DOHH2 (cell line): ENCODE results near the gene ADCY3.

Source experiments
- EZH2phosphoT487 ChIP-seq: fragments of 200-600 bp; sonication (generic); IDR thresholded peaks from 2 replicates; pipeline ENCODE4 v1.6.1; 2017; ENCODE audit warnings: borderline replicate concordance, mild to moderate bottlenecking, antibody characterized with exemption, low read length, moderate library complexity, mixed read lengths
- TF ChIP-seq, protein P1 (sequence below): fragments of 200-600 bp; sonication (generic); IDR thresholded peaks from one replicate; pipeline ENCODE4 v1.5.1; 2014; ENCODE audit warnings: antibody characterized with exemption, mild to moderate bottlenecking, low read depth, low read length; ENCODE audit not compliant: poor library complexity, severe bottlenecking

DNA sequence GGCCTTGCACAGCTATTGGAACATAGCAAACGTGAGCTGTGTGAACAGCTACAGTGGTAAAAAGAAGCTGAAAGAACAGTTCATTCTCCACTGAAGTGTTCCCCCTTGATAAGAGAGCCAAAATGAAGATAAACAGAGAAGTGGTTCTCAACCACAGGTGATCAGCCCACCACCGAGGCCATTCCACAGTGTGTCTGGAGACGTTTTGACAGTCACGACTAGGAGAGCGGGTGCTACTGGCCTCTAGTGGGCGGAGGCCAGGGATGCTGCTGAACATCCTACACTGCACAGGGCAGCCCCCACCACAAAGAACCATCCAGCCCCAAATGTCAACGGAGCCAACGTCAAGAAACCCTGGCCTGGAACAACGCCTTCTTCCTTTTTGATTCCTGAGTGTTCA is 38.4 kb downstream of the ADCY3 start:
- TF ChIP-seq, protein P1, sequence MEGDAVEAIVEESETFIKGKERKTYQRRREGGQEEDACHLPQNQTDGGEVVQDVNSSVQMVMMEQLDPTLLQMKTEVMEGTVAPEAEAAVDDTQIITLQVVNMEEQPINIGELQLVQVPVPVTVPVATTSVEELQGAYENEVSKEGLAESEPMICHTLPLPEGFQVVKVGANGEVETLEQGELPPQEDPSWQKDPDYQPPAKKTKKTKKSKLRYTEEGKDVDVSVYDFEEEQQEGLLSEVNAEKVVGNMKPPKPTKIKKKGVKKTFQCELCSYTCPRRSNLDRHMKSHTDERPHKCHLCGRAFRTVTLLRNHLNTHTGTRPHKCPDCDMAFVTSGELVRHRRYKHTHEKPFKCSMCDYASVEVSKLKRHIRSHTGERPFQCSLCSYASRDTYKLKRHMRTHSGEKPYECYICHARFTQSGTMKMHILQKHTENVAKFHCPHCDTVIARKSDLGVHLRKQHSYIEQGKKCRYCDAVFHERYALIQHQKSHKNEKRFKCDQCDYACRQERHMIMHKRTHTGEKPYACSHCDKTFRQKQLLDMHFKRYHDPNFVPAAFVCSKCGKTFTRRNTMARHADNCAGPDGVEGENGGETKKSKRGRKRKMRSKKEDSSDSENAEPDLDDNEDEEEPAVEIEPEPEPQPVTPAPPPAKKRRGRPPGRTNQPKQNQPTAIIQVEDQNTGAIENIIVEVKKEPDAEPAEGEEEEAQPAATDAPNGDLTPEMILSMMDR = peak; percentile 25
- no peak for TF ChIP-seq EZH2phosphoT487
